HG03457 (cell line): ENCODE data around the gene TP73.

Experiments
- ATAC-seq: cut with Tn5 transposase; IDR thresholded peaks from one replicate; pipeline ENCODE4 v1.9.1; 2021; ENCODE audit warnings: moderate number of reproducible peaks; ENCODE audit not compliant: unreplicated experiment

The TP73 gene

DNA sequence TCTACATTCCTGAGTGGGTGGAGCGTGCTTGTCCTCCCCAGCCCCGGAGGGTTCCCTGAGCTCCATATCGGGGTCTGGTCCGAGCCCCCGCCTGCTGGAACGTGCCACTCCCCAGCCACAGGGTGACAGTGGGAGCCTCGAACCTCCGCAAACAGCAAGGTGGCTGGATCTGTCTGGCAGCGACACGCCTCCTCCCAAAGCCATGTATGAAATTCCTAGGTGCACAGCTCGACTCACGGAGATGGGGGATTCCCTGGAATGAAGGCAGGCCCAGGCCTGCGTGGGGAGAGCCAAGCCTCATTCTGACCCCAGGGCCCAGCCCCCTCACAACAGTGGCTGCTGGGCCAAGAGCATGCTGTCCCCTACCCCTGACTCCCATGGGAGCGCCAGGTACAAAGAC lies 32.9 kb downstream of the TP73 start:
- ATAC-seq = no peak

- no peak for ATAC-seq
Observed at GRCh38 chr1:3685906-3686305, 33.6 kb downstream of the TP73 start.

DNA sequence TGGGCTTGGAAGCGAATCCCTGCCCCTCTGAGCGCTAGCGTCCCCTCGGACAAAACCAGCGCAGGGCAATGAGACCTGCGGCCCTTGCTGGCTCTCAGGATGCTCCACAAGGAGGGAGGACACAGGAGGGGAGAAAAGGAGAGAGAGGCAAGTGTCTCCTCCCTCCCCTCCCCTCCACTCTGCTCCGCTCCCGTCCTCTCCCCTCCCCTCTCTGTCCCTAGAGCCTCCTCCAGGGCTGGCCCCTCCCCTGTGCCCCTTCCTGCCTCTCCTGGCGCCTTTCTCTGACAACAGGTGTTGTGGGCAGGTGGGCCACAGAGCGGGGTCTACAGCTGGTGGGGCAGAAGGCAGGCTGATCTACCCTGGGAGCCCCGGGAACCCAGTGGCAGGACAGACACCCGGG lies 35.2 kb downstream of the TP73 start:
- no peak for ATAC-seq

DNA sequence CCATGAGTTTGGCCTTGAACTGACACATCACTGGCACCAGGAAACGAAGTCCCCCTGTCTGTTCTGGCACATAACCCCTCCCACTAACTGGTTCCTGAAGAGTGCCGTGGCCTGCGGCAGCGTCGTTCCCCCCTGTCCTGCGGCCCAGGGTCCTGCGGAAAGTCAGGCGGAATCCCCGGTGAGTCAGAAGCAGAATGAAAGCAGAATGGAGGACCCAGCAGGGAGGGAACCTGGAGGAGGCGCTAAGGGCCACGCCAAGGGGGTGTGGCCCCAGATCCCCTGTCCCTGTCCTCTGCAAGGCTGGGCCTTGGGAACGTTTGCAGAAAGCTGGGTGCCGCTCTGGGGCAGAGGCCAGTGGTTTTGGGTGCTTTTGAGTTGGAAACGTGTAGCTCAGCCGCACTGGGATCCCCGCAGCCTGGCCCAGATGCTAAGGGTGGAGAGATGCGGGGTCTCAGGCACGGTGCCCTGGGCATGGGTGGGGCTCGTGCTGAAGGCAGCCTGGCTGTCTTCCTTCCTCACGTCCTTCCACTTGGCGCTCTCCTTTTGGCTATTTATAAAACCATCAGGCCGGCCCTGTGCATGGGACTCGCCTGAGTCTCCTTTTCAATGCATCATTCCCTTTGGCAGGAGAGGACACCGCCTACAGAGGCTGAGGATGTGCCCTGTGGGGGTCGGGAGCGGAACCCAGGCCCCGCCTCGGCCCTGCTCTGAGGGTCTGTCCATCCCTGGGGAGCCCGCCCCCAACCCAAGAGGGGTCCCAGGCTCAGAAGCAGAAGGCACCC lies 36.2 kb downstream of the TP73 start:
- no peak for ATAC-seq

GRCh38 chr1:3689138-3689750 lies 36.9 kb downstream of the TP73 start:
- ATAC-seq = no peak

DNA sequence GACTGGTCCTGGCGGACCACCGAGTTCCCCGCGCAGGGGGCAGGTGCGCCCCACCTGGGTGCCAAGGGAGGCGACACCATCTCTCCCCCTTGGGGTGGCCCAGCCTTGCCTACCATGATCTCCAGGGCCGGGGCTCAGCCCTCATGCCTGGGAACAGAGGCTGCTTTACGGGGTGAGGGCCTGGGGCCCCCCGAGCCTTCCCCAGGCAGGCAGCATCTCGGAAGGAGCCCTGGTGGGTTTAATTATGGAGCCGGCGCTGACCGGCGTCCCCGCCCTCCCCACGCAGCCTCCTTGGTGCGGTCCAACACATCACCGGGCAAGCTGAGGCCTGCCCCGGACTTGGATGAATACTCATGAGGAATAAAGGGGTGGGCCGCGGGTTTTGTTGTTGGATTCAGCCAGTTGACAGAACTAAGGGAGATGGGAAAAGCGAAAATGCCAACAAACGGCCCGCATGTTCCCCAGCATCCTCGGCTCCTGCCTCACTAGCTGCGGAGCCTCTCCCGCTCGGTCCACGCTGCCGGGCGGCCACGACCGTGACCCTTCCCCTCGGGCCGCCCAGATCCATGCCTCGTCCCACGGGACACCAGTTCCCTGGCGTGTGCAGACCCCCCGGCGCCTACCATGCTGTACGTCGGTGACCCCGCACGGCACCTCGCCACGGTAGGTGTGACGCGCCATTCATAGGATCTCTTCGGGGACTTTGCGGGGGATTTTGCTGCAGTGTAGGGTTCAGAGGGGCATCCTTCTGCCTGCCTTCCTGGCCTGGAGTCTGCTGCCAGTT lies 38.2 kb downstream of the TP73 start:
- ATAC-seq = no peak

DNA sequence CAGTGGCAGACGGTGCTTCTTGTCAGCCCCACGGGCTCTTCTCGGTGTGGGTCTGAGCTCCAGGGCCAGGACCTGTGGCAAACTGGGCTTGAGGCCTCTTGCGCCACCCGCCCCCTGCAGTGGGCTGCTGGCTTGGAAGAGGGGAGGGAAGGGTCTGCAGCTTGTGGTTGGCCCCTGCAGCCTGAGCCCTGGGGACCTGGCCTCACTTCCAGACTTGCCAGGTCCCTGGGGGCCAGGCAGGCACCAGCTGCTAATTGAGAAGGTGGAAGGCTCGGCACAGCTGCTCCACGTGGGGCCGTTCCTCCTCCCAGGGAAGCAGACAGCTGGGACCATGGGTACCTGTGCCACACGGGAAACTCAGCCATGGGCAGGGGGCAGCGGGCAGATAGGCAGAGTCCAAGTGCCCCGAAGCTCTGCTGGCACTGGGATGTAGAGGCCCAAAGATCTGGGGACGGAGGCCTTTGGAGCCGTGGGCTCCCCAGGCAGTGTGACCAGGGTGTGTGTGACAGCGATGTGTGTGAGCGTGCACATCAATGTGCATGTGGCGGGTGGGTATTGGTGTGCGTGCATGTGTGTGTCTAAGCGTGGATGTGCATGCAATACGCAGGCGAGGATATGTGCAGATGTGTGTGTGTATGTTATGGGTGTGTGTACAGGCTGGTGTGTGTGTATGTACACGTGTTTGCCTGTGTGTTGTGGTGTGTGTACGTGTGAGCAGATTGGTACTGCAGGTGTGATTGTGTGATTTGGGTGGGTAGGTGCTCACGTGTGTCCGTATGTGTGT lies 39.3 kb downstream of the TP73 start:
- no peak for ATAC-seq

GRCh38 chr1:3692598-3692997 lies 40.3 kb downstream of the TP73 start:
- ATAC-seq = no peak

DNA sequence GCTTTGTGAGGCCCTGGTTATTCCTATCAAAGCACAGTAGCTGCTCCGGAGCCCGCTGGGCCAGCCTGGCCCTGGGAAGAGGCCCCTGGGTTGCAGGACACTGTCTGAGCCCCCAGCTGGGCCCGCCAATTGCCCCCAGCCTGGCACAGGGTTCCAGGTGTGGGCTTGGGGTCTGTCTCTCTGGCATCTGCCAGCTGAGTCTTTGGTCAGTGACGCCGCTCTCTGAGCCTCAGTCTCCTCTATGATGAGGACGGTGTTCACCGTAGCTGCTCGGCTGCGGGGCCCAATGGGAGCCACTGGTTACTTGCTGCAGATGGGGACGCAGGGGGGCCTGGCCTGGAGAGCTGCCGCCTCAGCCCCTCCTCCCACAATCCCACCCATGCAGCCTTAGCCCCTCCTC lies 41.0 kb downstream of the TP73 start:
- no peak for ATAC-seq

- no peak for ATAC-seq
Observed at GRCh38 chr1:3695326-3696217, 43.3 kb downstream of the TP73 start.

- no peak for ATAC-seq
Observed at GRCh38 chr1:3696689-3697088, 44.4 kb downstream of the TP73 start.

- no peak for ATAC-seq
Observed at GRCh38 chr1:3697104-3697503, 44.8 kb downstream of the TP73 start.

DNA sequence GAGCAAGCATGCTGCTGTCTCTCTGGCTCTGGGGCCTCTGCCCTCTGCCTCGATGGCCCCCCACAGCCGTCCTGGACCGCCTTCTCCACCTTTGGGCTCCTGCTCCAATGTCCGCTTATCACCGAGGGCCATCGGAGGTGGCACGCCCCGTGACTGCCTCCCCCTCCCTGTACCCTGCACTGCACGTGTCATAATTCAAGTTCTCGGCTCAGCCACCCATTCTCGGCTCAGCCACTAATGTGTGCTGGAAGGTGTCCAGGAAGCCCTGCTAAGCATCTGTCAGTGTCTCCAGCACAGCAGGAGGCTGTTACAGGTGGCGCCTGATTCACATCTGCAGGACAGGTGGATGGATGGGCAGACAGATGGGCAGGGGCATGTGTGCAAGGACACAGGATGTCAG lies 45.5 kb downstream of the TP73 start:
- no peak for ATAC-seq

DNA sequence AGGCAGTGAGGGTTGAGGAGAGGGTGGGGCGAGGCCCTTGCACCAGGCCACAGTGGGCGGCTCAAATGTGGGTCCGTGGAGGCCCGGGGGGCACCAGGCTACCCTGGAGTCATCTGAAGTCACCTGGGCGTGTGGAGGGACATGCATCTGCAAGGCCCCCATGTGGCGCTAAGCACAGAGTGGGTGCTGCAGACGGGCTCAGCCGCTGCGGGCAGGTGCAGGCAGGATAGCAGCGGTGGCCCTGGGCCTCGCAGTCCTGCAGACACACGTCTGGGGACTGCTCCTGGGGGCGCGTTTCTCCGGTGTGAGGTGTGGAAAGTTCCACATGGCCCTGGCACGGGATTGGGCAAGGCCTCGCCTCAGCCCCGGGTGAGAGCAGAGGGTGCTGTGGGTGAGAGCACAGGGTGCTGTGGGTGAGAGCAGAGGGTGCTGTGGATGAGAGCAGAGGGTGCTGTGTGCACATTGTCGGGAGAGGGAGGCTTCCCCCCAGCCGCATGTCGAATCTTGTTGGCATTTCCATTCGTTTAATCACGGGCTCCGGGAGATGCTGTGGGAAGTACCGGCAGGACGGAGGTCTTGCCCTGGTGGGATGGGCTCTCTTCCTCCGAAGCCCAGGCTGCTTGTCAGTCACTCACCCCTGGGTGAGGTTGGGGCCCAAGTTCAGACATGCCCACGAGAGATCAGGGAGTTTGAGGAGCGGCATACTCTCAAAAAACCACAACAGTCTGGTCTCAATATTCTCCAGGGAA lies 46.5 kb downstream of the TP73 start:
- no peak for ATAC-seq

GRCh38 chr1:3699596-3699995 lies 47.3 kb downstream of the TP73 start:
- no peak for ATAC-seq

DNA sequence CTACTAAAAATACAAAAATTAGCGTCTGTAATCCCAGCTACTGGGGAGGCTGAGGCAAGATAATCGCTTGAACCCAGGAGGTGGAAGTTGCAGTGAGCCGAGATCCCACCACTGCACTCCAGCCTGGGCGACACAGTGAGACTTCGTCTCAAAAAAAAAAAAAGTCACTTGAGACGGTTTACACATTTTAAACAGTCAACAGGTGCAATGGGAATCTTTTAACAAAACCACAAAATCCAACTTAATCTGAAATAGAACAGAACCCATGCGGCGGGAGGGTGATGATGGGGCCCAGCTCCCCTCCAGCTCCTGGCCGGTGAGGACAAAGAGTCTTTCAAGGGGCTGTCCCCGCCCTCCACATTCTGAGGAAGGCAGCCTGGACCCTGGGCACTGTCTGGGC lies 48.3 kb downstream of the TP73 start:
- no peak for ATAC-seq

DNA sequence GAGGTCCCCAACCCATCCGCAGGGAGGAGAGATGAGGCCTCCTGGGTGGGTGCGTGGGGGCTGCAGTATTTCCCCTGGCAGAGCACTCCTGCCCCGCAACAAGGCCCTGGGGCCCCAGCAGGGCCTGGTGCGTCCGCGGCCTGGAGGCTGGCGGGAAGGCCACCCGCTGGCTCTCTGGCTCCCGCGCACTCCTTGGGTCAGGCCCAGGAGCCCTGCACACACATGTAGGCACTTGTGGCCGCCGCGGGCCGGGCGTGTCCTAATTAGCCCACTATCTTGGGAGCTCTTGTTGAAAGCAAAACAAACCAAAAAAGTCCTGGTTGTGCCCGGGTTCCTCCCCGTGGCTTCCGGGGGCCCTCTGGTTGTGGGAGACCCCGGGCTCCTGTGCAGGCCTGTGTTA lies 50.2 kb downstream of the TP73 start:
- no peak for ATAC-seq

- ATAC-seq = no peak
Observed at GRCh38 chr1:3702990-3703728, 50.8 kb downstream of the TP73 start.
